WTC11 (cell line): ENCODE results near the gene GPR26. TPM values are rescaled to one million over a fixed set of nuclear protein-coding genes. Genes with fewer than 3 reads are reported as not detected.

Source experiments
- ATAC-seq: fragments of 200-7000 bp; cut with Tn5 transposase; 2 replicates; pipeline ENCODE4 v1.10.0; 2021; ENCODE audit warnings: mild to moderate bottlenecking, moderate library complexity
- CTCF ChIA-PET: fragments of 300-600 bp; sonication (Branson Sonifier 250); formaldehyde crosslinking; loops from one replicate; lab custom pipeline; 2021; ENCODE audit warnings: antibody characterized with exemption; lab: Charles Lee
- POLR2A ChIA-PET: fragments of 350-600 bp; sonication (Branson Sonifier 250); formaldehyde crosslinking; loops from one replicate; lab custom pipeline; 2021; ENCODE audit warnings: antibody characterized with exemption; lab: Charles Lee
- DNase-seq: peaks from one replicate; pipeline ENCODE4 v3.0.0; 2021; ENCODE audit warnings: low spot score
- H3K27ac Mint-ChIP-seq: 2 replicates; pipeline ENCODE4 v1.8.0; 2021; ENCODE audit warnings: mixed read lengths
- H3K27me3 Mint-ChIP-seq: 2 replicates; pipeline ENCODE4 v1.8.0; 2021; ENCODE audit warnings: low read depth, mild to moderate bottlenecking, moderate library complexity, mixed read lengths
- H3K36me3 Mint-ChIP-seq: 2 replicates; pipeline ENCODE4 v1.8.0; 2021; ENCODE audit warnings: mixed read lengths
- H3K4me1 Mint-ChIP-seq: 2 replicates; pipeline ENCODE4 v1.8.0; 2022; ENCODE audit warnings: mixed read lengths
- H3K4me3 Mint-ChIP-seq: 2 replicates; pipeline ENCODE4 v1.8.0; 2021; ENCODE audit warnings: mild to moderate bottlenecking, moderate library complexity, mixed read lengths
- H3K9me3 Mint-ChIP-seq: 2 replicates; pipeline ENCODE4 v1.8.0; 2021; ENCODE audit warnings: mixed read lengths
- ATF6 ChIP-seq: sonication (generic); formaldehyde crosslinking; IDR thresholded peaks from 2 replicates; pipeline ENCODE4 v1.8.1; 2023; ENCODE audit warnings: mild to moderate bottlenecking, missing genetic modification reagents
- CREB1 ChIP-seq: sonication (generic); formaldehyde crosslinking; IDR thresholded peaks from 2 replicates; pipeline ENCODE4 v1.8.0; 2023; ENCODE audit warnings: mild to moderate bottlenecking, missing genetic modification reagents
- CTCF ChIP-seq: fragments of 200-600 bp; IDR thresholded peaks from 2 replicates; pipeline ENCODE4 v1.8.0; 2022; ENCODE audit warnings: antibody characterized with exemption
- ETV6 ChIP-seq: sonication (generic); formaldehyde crosslinking; IDR thresholded peaks from 2 replicates; pipeline ENCODE4 v1.8.1; 2022; ENCODE audit warnings: mild to moderate bottlenecking, missing genetic modification reagents
- FOXJ3 ChIP-seq: sonication (generic); formaldehyde crosslinking; IDR thresholded peaks from 2 replicates; pipeline ENCODE4 v1.9.0; 2021; ENCODE audit warnings: missing genetic modification reagents, mild to moderate bottlenecking, borderline replicate concordance
- GABPB1 ChIP-seq: sonication (generic); formaldehyde crosslinking; IDR thresholded peaks from 2 replicates; pipeline ENCODE4 v1.8.1; 2023; ENCODE audit warnings: mild to moderate bottlenecking, missing genetic modification reagents
- GTF2I ChIP-seq: fragments of 250-450 bp; sonication (Bioruptor Pico); conservative IDR thresholded peaks from 2 replicates; pipeline ENCODE4 v1.4.0; 2021; ENCODE audit warnings: mild to moderate bottlenecking
- HMGA2 ChIP-seq: fragments of 250-450 bp; sonication (Bioruptor Pico); IDR thresholded peaks from 2 replicates; pipeline ENCODE4 v1.4.0; 2021; ENCODE audit warnings: mild to moderate bottlenecking, moderate library complexity
- JUN ChIP-seq: sonication (generic); formaldehyde crosslinking; IDR thresholded peaks from 2 replicates; pipeline ENCODE4 v1.8.0; 2023; ENCODE audit warnings: mild to moderate bottlenecking, missing genetic modification reagents
- MAX ChIP-seq: sonication (generic); formaldehyde crosslinking; IDR thresholded peaks from 2 replicates; pipeline ENCODE4 v1.8.0; 2022; ENCODE audit warnings: mild to moderate bottlenecking, missing genetic modification reagents
- MLX ChIP-seq: sonication (generic); formaldehyde crosslinking; IDR thresholded peaks from 2 replicates; pipeline ENCODE4 v1.8.1; 2023; ENCODE audit warnings: mild to moderate bottlenecking, missing genetic modification reagents, moderate library complexity
- RELA ChIP-seq: sonication (generic); formaldehyde crosslinking; IDR thresholded peaks from 2 replicates; pipeline ENCODE4 v1.8.1; 2022; ENCODE audit warnings: missing genetic modification reagents, mild to moderate bottlenecking, borderline replicate concordance
- RORB ChIP-seq: fragments of 250-450 bp; sonication (Bioruptor Pico); IDR thresholded peaks from 2 replicates; pipeline ENCODE4 v1.9.0; 2021; ENCODE audit warnings: mild to moderate bottlenecking
- STAT6 ChIP-seq: sonication (generic); formaldehyde crosslinking; conservative IDR thresholded peaks from 2 replicates; pipeline ENCODE4 v1.8.1; 2023; ENCODE audit warnings: mild to moderate bottlenecking, low read depth, missing genetic modification reagents, moderate library complexity
- TCF7 ChIP-seq: sonication (generic); formaldehyde crosslinking; IDR thresholded peaks from 2 replicates; pipeline ENCODE4 v1.8.0; 2022; ENCODE audit warnings: mild to moderate bottlenecking, low read depth, missing genetic modification reagents, moderate library complexity
- TP53 ChIP-seq: sonication (generic); formaldehyde crosslinking; IDR thresholded peaks from 2 replicates; pipeline ENCODE4 v1.8.1; 2023; ENCODE audit warnings: mild to moderate bottlenecking, missing genetic modification reagents
- USF2 ChIP-seq: sonication (generic); formaldehyde crosslinking; IDR thresholded peaks from 2 replicates; pipeline ENCODE4 v1.8.1; 2023; ENCODE audit warnings: mild to moderate bottlenecking, missing genetic modification reagents, moderate library complexity
- ZBTB43 ChIP-seq: sonication (generic); formaldehyde crosslinking; IDR thresholded peaks from 2 replicates; pipeline ENCODE4 v1.8.1; 2023; ENCODE audit warnings: mild to moderate bottlenecking, missing genetic modification reagents
- ZNF219 ChIP-seq: sonication (generic); formaldehyde crosslinking; IDR thresholded peaks from 2 replicates; pipeline ENCODE4 v1.8.0; 2023; ENCODE audit warnings: missing genetic modification reagents, mild to moderate bottlenecking, borderline replicate concordance
- ZNF281 ChIP-seq: sonication (generic); formaldehyde crosslinking; IDR thresholded peaks from 2 replicates; pipeline ENCODE4 v1.8.0; 2023; ENCODE audit warnings: mild to moderate bottlenecking, missing genetic modification reagents
- ZNF317 ChIP-seq: sonication (generic); formaldehyde crosslinking; IDR thresholded peaks from 2 replicates; pipeline ENCODE4 v1.8.1; 2023; ENCODE audit warnings: low read depth, mild to moderate bottlenecking, moderate library complexity, missing genetic modification reagents, borderline replicate concordance
- total RNA-seq: library from RNA; stranded (reverse); gene quantifications from 3 replicates; pipeline ENCODE4 v1.2.3, GENCODE V29; 2021

GPR26 gene
- total RNA-seq, 1 experiment from 2014 or later: 0.07 TPM

GRCh38 chr10:123666318-123667236 is at the start of gene GPR26 (continued):
- no peak for TF ChIP-seq CTCF
- no peak for TF ChIP-seq HMGA2 (CRISPR knock-in tag)
- TF ChIP-seq RELA (CRISPR knock-in tag): peak; percentile 98
- no peak for TF ChIP-seq STAT6 (CRISPR knock-in tag)
- TF ChIP-seq RORB (CRISPR knock-in tag): no peak
- no peak for TF ChIP-seq GABPB1
- peak; percentile 94 for TF ChIP-seq CREB1 (CRISPR knock-in tag)
- peak; percentile 98 for TF ChIP-seq ZNF219 (CRISPR knock-in tag)
- TF ChIP-seq ZNF317 (CRISPR knock-in tag): peak; percentile 82
- peak; percentile 94 for TF ChIP-seq FOXJ3 (CRISPR knock-in tag)
- TF ChIP-seq USF2 (CRISPR knock-in tag): peak; percentile 29; the same call in 1 of the 2 replicates
- peak; percentile 99 for TF ChIP-seq MAX (CRISPR knock-in tag)
- TF ChIP-seq JUN (CRISPR knock-in tag): peak; percentile 98
- peak; percentile 95 for TF ChIP-seq ZNF281

- peaks cover 4% of the 10 kb centered on the region; the same call in 1 of the 2 replicates for H3K27me3 Mint-ChIP-seq
- H3K4me3 Mint-ChIP-seq: no peak overlapping the region
- no peaks in the 10 kb centered on the region for H3K4me1 Mint-ChIP-seq
- H3K36me3 Mint-ChIP-seq: no peaks in the 10 kb centered on the region
- H3K27ac Mint-ChIP-seq: no peak overlapping the region
- no peaks in the 10 kb centered on the region for H3K9me3 Mint-ChIP-seq
- POLR2A ChIA-PET: no interaction called here
- ATAC-seq (no peak), DNase-seq (no peak)
- CTCF ChIA-PET: no interaction called here
- no peak for TF ChIP-seq MLX (CRISPR knock-in tag)
- no peak for TF ChIP-seq ZBTB43 (CRISPR knock-in tag)
- no peak for TF ChIP-seq GTF2I (CRISPR knock-in tag)
- TF ChIP-seq ETV6 (CRISPR knock-in tag): no peak
- TF ChIP-seq ATF6 (CRISPR knock-in tag): no peak
- no peak for TF ChIP-seq TCF7 (CRISPR knock-in tag)
- no peak for TF ChIP-seq TP53 (CRISPR knock-in tag)
These were observed 47.9 kb upstream of the GPR26 start for GRCh38 chr10:123618224-123618623.
